MM.1S (cell line): ENCODE measurements around the gene DNAJC6.

ENCODE experiments used
- EZH2 ChIP-seq: fragments of 300-600 bp; sonication (generic); optimal IDR thresholded peaks from 2 replicates; pipeline ENCODE3; 2017; ENCODE audit warnings: low read depth, mild to moderate bottlenecking, antibody characterized with exemption, low read length, mixed read lengths
- TF ChIP-seq, protein P1 (sequence below): fragments of 300-600 bp; sonication (generic); IDR thresholded peaks from 2 replicates; pipeline ENCODE4 v1.5.1; 2016; ENCODE audit warnings: antibody characterized with exemption, low read length, mixed read lengths

DNA sequence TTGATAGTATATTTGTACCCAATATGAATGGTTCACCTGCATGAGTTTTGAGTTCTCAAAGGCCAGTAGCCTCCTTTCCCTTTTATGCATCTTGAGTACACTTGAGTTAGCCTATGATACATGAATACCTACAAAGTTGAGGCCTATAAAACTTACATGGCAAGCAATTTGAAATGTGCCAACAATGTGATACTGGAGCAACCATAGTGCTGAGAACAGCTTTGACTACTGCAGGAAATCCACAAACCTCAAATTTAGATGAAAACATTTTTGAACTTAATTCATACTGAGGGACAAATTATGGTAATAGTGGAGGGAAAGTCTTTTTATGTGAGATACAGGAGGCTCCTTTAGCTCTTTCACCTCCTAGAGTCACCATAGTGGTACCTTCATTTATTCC is 148.5 kb downstream of the DNAJC6 start:
- TF ChIP-seq, protein P1, sequence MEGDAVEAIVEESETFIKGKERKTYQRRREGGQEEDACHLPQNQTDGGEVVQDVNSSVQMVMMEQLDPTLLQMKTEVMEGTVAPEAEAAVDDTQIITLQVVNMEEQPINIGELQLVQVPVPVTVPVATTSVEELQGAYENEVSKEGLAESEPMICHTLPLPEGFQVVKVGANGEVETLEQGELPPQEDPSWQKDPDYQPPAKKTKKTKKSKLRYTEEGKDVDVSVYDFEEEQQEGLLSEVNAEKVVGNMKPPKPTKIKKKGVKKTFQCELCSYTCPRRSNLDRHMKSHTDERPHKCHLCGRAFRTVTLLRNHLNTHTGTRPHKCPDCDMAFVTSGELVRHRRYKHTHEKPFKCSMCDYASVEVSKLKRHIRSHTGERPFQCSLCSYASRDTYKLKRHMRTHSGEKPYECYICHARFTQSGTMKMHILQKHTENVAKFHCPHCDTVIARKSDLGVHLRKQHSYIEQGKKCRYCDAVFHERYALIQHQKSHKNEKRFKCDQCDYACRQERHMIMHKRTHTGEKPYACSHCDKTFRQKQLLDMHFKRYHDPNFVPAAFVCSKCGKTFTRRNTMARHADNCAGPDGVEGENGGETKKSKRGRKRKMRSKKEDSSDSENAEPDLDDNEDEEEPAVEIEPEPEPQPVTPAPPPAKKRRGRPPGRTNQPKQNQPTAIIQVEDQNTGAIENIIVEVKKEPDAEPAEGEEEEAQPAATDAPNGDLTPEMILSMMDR: no peak
- no peak for TF ChIP-seq EZH2
